ENCODE data around the gene BLOC1S1. TPM values are rescaled to one million over a fixed set of nuclear protein-coding genes. Genes with fewer than 3 reads are reported as not detected.

BLOC1S1 gene
- total RNA-seq (100 to 1,000 TPM; 127 to 193 (median 165) TPM), polyA plus RNA-seq (100 to 1,000 TPM; 185 to 260 (median 228) TPM)
- long read RNA-seq, donor 1, transcript BLOC1S1-203 (4 exons, 571 nt) = major isoform, 48 of 56 reads
- long read RNA-seq, donor 1, partial matches to known transcripts = 4 of 56 reads
- long read RNA-seq, donor 1, other reads (novel, unspliced or antisense) = 3 of 56 reads
- long read RNA-seq, donor 2, transcript BLOC1S1-203 (4 exons, 571 nt) = major isoform, 48 of 52 reads
- long read RNA-seq, donor 2, partial matches to known transcripts = 0 of 52 reads
- long read RNA-seq, donor 2, other reads (novel, unspliced or antisense) = 0 of 52 reads

GRCh38 chr12:55715833-55716581, at the start of gene BLOC1S1:
Gene BLOC1S1, plus strand, starts transcription at chr12:55716046. Its CDS starts 6 bp downstream, at chr12:55716052.
- intact Hi-C loops (cut with DNase I) = loop anchor here (1.0 to 5.0 kb wide), 2 partner anchors 11 to 34 kb away; a partner anchor contains a TSS
- 0 to 1% (median 0%) methylated on average over 42 of the region's 42 CpGs for WGBS, 3 donors
- TF ChIP-seq, protein P1, sequence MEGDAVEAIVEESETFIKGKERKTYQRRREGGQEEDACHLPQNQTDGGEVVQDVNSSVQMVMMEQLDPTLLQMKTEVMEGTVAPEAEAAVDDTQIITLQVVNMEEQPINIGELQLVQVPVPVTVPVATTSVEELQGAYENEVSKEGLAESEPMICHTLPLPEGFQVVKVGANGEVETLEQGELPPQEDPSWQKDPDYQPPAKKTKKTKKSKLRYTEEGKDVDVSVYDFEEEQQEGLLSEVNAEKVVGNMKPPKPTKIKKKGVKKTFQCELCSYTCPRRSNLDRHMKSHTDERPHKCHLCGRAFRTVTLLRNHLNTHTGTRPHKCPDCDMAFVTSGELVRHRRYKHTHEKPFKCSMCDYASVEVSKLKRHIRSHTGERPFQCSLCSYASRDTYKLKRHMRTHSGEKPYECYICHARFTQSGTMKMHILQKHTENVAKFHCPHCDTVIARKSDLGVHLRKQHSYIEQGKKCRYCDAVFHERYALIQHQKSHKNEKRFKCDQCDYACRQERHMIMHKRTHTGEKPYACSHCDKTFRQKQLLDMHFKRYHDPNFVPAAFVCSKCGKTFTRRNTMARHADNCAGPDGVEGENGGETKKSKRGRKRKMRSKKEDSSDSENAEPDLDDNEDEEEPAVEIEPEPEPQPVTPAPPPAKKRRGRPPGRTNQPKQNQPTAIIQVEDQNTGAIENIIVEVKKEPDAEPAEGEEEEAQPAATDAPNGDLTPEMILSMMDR (IDR thresholded peaks at IDR 0.05) = peak; percentile 6
- no peaks in the 10 kb centered on the region for H3K9me3 ChIP-seq
- H3K27ac ChIP-seq = peak within 1 kb of the TSS; percentile 92
- H3K4me3 ChIP-seq = peak within 1 kb of the TSS; percentile 69
- H3K27me3 ChIP-seq (ENCODE audit: insufficient read depth in 3 of 3, low read length in 2 of 3) = no peaks in the 10 kb centered on the region
- DNase-seq (peak; percentile 94 to 97), ATAC-seq (peak; percentile 50 to 67 (median 60))
- peaks cover 83% of the 10 kb centered on the region for H3K4me1 ChIP-seq
- H3K36me3 ChIP-seq (ENCODE audit: insufficient read depth in 1 of 2, low read depth in 1 of 2) = no peaks in the 10 kb centered on the region

DNA sequence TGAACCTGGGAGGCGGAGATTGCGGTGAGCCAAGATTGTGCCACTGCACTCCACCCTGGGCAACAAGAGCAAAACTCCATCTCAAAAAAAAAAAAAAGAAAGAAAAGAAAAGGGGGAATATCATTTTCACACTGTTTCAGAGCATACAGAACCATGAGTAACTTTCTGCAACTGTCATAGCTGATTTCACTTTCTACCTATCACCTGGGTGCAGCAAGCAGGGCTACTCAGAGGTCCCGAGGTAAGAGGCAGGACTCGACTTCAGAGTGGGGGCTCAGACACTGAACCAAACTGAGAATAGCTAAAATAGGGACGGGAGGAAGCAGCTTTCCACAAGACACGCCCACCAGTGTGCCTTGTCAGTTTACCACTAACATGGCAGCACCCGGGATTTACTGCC, 49.3 kb upstream of the BLOC1S1 start:
- 79 to 85% (median 83%) methylated on average over 7 of the region's 7 CpGs for WGBS, 3 donors
- Histone ChIP-seq H3K4me3 (no peak overlapping the region), H3K27ac (no peak overlapping the region), H3K27me3 (ENCODE audit: insufficient read depth in 3 of 3, low read length in 2 of 3) (no peaks in the 10 kb centered on the region), H3K9me3 (no peaks in the 10 kb centered on the region), H3K36me3 (ENCODE audit: insufficient read depth in 1 of 2, low read depth in 1 of 2) (no peaks in the 10 kb centered on the region), H3K4me1 (no peaks in the 10 kb centered on the region)
- TF ChIP-seq, protein P1 (IDR thresholded peaks at IDR 0.05) = no peak
- ATAC-seq = no peak
- intact Hi-C loops (cut with DNase I) = loop anchor here in 1 of 2 donors (10.0 kb wide), 1 partner anchor 268 kb away; the partner anchor contains the start of gene DGKA
- no peak for DNase-seq

DNA sequence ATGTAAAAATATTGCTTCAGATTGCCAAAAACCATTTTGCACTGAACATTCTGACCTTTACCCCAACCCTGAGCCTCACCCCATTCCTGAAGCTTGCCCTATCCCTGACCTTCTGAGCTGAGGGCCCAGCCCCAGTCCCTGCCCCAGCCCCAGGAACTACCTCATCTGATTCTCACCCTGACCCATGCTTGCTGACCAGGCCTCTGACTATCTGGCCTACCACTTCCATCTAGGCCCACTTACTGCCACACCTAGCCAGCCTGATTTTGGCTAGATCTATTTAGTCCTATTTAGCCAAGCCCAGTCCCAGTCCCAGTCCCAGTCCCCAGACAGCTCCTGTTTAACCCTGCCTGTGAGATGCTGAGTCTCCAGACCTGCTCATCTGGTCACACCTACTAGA, 45.6 kb upstream of the BLOC1S1 start:
- intact Hi-C loops (cut with DNase I) = loop anchor here in 1 of 2 donors (10.0 kb wide), 1 partner anchor 145 kb away; the partner anchor contains the start of genes ORMDL2 and SARNP
- DNase-seq = peak in 1 of 2 donors; percentile 11
- Histone ChIP-seq H3K27me3 (ENCODE audit: insufficient read depth in 3 of 3, low read length in 2 of 3) (peaks cover 0 to 1% (median 0%) of the 10 kb centered on the region in 3 donors), H3K4me1 (no peaks in the 10 kb centered on the region), H3K9me3 (no peaks in the 10 kb centered on the region), H3K4me3 (no peak overlapping the region), H3K27ac (no peak overlapping the region), H3K36me3 (ENCODE audit: insufficient read depth in 1 of 2, low read depth in 1 of 2) (no peaks in the 10 kb centered on the region)
- ATAC-seq = no peak
- TF ChIP-seq, protein P1 (IDR thresholded peaks at IDR 0.05) = no peak

GRCh38 chr12:55671746-55672145, 44.1 kb upstream of the BLOC1S1 start:
- H3K27me3 ChIP-seq (ENCODE audit: insufficient read depth in 3 of 3, low read length in 2 of 3) = peaks cover 0 to 1% (median 0%) of the 10 kb centered on the region in 3 donors
- 59 to 66% (median 65%) methylated on average over 4 of the region's 4 CpGs for WGBS, 3 donors
- no peak overlapping the region for H3K27ac ChIP-seq
- H3K4me1 ChIP-seq = no peaks in the 10 kb centered on the region
- TF ChIP-seq, protein P1 (IDR thresholded peaks at IDR 0.05) = no peak
- no peak for ATAC-seq
- no peak overlapping the region for H3K4me3 ChIP-seq
- H3K36me3 ChIP-seq (ENCODE audit: insufficient read depth in 1 of 2, low read depth in 1 of 2) = no peaks in the 10 kb centered on the region
- H3K9me3 ChIP-seq = no peaks in the 10 kb centered on the region
- intact Hi-C loops (cut with DNase I) = loop anchor here in 1 of 2 donors (10.0 kb wide), 1 partner anchor 143 kb away; the partner anchor contains the start of genes ORMDL2 and SARNP
- DNase-seq = peak in 1 of 2 donors; percentile 26

Data from psoas muscle (tissue), 8 donors.